Right lobe of liver (tissue), 4 donors: ENCODE measurements around the gene TBC1D7.

ENCODE experiments used
- POLR2A ChIP-seq: fragments of 450-650 bp; IDR thresholded peaks from one replicate; pipeline ENCODE4 v1.6.1; 2017; ENCODE audit warnings: antibody characterized with exemption, mild to moderate bottlenecking
- TF ChIP-seq, protein P1 (sequence below), 4 donors: fragments of 200-600 bp in 3 of 4; fragments of 450-650 bp in 1 of 4; IDR thresholded peaks; one replicate each; pipeline versions ENCODE4 v1.5.1 to v1.8.0; 2016 to 2022; ENCODE audit warnings: antibody characterized with exemption in 4 of 4, mild to moderate bottlenecking in 2 of 4
- donor health status: DM: no; HTN: no; CAD: no.
- donor health status: DM: no; HTN: no; CAD: no.
- donor health status: DM: no; HTN: yes; CAD: no.

DNA sequence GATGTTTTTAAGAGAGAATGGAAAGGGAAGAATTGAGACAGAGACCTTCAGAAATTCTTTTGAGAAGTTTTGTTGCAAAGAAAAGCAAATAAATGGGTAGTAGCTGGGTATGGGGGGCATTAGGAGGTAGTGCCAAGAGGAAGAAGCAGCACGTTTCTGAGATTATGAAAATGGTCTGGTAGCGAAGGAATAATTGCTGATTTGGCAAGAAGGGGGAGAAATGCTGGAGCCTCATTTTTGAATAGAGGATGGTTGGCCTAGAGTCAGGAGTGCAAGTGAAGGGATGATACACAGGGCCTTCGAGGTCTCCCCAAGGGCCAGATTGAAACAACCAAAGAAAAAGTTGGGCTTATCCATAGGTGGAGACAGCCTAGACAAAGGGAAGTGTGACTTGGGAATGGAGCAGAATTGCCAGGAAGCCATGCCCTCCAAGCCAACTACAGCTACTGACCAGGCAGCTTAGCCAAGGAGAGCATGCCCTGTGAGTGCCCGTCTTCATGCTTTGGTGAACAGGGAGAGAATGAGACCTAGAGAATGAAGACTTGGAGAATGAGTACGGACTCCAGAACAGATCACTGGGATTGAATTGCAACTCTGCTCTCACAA is 14.2 kb upstream of the TBC1D7 start:
- TF ChIP-seq POLR2A, result no peak
- TF ChIP-seq, protein P1, sequence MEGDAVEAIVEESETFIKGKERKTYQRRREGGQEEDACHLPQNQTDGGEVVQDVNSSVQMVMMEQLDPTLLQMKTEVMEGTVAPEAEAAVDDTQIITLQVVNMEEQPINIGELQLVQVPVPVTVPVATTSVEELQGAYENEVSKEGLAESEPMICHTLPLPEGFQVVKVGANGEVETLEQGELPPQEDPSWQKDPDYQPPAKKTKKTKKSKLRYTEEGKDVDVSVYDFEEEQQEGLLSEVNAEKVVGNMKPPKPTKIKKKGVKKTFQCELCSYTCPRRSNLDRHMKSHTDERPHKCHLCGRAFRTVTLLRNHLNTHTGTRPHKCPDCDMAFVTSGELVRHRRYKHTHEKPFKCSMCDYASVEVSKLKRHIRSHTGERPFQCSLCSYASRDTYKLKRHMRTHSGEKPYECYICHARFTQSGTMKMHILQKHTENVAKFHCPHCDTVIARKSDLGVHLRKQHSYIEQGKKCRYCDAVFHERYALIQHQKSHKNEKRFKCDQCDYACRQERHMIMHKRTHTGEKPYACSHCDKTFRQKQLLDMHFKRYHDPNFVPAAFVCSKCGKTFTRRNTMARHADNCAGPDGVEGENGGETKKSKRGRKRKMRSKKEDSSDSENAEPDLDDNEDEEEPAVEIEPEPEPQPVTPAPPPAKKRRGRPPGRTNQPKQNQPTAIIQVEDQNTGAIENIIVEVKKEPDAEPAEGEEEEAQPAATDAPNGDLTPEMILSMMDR (IDR thresholded peaks at IDR 0.05), result no peak
